CD4-positive, alpha-beta T cell treated with Interleukin-17A for 1 hour (primary cell): Measurements from ENCODE around the gene FCMR.

Source experiments
- DNase-seq: peaks from one replicate; pipeline ENCODE4 v3.0.0-alpha.2; 2020

Gene FCMR, protein sequence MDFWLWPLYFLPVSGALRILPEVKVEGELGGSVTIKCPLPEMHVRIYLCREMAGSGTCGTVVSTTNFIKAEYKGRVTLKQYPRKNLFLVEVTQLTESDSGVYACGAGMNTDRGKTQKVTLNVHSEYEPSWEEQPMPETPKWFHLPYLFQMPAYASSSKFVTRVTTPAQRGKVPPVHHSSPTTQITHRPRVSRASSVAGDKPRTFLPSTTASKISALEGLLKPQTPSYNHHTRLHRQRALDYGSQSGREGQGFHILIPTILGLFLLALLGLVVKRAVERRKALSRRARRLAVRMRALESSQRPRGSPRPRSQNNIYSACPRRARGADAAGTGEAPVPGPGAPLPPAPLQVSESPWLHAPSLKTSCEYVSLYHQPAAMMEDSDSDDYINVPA

DNA sequence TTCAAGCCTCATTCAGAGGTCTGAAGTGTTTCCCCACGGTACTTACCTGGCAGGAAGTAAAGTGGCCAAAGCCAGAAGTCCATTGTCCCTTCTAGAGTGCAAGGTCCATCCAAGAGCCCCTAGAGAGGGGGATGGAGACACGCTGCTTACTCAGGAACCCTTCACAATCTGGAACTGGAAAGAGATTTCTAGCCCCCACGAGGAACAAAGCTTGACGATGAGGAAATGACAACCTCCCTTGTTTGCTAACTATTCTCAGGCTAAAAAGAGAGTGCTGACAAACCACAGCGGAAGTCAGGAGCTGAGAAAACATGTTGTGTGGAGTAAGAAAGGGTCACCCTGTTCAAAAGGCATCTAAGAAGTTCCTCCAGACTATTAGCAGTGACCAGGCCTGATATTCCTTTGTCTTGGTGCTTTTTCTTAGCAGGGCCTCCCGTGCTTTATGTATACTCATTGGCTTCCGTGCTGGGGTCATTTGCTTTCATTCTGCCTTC, at the start of gene FCMR:
Gene FCMR, minus strand, starts transcription at position 170 of the 494 bp plus-strand sequence. Its CDS starts 87 bp downstream, at position 83.
- DNase-seq: peak; percentile 79

- DNase-seq: no peak
These were observed 49.4 kb upstream of the FCMR start for GRCh38 chr1:206971029-206971655.

DNA sequence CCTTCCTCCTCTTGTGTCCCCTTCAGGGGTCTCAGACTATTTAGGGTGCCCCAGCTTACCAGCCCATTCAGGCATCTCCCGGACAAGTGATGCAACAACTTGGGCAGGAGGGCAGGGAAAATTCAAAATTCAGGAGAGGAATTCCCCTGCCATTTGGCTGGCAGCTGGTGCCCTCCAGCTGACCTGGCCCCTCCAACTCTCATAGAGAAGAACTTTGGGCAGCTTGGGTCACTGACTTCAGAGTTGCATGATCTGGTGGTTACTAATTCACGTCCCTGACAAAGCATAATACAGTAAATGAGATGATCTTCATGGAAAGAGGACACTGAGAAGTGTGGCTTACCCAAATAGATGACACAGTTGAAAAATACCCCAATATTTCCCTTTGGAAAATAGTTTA, 48.7 kb upstream of the FCMR start, which contains the start of gene FCAMR:
Gene FCAMR, minus strand, starts transcription at position 15 of the 400 bp plus-strand sequence. CDS start 335 bp downstream, outside the sequence.
- DNase-seq: no peak

DNA sequence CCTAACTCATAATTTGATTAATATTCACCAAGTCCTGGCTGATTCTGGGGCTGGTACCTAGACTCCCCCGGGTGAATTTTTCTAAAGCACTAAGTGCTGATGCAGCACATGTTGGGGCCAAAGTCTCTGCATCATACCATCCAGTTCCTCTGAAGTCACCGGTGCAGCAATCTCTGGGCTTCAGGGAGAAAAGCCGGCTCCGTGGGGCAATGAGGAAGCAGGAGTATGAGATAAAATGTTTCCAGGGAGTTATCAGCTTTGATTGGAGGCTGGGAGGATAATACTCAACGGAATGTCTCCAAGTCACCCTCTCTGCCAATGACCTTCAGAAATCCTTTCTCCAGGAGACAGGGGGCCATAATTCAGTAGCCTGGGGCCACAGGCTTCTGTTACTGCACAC, 47.3 kb upstream of the FCMR start:
- DNase-seq: no peak

GRCh38 chr1:206967096-206967849, 45.5 kb upstream of the FCMR start:
- DNase-seq: peak; percentile 18

DNA sequence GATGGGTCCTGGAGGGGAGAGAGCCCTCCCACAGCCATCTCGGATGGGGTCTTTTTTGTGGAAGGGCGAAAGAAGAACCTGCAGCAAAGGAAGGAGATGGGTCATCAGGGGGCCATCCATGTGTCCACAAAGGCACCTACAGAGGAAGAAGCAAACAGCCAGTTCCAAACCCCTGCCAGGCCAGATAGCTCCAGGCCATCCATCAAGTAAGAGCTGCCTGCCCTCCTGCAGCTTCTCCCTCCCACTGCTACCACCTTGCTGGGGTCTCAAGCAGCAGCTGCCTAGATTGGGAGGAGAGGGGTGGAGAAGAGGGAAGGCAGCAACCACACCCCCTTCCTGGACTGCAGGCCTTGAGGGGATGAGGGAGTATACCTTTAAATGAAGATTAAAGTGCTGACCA, 44.0 kb upstream of the FCMR start:
- no peak for DNase-seq

DNA sequence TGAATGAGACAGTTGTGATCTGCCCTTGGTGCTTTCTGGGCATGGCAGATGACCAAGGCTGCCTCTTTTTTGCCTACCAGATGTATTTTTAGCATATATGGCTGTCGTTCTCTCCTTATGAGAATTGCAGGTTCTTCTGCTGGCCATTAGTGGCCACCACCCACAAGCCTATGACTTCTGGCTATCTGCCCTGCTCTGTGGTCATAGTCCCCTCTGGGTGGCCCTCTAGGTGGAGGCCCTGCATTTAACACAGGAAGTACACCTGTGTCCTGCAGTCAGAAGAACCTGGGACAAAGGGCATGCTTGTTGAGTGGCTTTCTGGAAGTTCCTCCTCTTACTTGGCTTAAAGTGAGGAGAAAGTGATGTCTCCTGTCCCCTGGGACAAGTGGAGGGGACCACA, 42.0 kb upstream of the FCMR start:
- no peak for DNase-seq

- no peak for DNase-seq
These were observed 41.5 kb upstream of the FCMR start for GRCh38 chr1:206963119-206963712.

DNA sequence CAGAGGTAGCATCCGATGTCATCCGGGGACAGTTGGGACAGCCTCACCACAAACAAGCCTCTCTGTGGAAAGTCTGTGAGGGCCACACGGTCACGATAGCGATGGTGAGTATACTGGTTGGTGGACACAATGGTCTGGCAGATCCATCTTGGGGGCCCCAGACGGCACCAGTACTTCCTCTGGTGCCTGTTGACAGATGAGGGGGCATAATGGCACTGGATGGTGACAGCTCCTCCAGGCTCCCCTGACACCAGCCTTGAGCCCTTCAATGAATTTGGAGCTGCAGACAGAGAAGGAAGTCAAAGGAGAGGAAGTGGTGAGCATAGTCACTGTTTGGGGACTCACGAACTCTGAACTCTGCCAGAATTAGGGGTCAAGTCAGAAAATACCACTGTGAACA, 40.5 kb upstream of the FCMR start:
- peak; percentile 18 for DNase-seq

DNA sequence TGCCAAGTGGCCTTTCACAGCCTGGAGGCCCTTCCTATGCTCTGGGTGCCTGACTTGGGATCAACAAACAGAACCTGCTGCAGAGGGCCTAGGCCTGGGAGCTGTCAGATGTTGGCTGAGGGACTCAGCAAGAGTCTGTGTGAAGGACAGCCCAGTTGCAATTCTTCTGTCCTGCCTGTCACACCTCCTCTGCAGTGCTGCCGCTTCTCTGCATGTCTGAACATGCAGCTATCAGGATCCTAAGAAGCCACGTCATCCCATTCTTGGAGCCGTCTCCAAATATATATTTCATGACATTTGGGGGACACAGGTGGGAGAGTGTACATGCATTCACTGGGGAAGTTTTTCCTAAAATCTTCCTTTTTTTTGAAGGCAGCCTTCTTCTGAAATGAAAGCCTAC, 39.9 kb upstream of the FCMR start:
- no peak for DNase-seq

- no peak for DNase-seq
These were observed 39.1 kb upstream of the FCMR start for GRCh38 chr1:206960676-206961386.

DNA sequence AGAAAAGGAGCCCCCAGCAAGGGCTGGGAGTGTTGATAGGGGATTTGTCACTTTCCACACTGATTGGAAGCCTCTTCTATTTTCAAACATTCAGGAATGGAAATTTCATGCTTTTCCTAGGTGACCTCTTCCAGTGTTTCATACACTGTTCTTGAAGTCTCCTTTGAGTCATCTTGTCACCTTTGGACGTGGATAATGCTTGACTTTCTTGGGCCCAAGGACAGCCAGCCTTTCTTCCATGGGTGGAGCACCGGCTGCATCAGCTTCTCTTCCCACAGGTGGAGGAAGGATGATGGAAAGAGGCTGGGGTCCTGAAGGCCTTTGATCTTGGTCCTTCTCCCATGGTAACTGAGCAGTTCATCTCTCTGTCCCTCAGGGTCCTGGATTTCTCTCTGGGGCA, 36.4 kb upstream of the FCMR start:
- no peak for DNase-seq

DNA sequence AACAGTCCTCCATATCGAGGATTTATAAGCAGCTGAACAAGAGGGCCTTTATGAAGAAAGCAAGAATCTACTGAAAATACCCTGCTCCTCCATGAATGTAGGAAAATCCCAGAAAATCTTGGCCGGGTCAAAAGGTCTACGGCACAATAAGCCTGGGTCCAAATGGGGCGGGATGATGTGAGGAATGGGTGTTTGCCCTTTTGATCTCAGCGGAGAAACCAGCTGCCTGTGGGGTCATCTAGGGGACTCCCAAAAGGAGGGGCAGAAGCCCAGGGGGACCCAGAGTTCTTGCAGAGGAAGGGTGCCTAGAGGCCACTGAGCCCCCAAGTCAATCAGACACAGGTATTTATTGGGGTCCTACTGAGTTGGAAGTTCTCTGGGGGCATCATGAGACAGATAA, 35.9 kb upstream of the FCMR start:
- no peak for DNase-seq

DNA sequence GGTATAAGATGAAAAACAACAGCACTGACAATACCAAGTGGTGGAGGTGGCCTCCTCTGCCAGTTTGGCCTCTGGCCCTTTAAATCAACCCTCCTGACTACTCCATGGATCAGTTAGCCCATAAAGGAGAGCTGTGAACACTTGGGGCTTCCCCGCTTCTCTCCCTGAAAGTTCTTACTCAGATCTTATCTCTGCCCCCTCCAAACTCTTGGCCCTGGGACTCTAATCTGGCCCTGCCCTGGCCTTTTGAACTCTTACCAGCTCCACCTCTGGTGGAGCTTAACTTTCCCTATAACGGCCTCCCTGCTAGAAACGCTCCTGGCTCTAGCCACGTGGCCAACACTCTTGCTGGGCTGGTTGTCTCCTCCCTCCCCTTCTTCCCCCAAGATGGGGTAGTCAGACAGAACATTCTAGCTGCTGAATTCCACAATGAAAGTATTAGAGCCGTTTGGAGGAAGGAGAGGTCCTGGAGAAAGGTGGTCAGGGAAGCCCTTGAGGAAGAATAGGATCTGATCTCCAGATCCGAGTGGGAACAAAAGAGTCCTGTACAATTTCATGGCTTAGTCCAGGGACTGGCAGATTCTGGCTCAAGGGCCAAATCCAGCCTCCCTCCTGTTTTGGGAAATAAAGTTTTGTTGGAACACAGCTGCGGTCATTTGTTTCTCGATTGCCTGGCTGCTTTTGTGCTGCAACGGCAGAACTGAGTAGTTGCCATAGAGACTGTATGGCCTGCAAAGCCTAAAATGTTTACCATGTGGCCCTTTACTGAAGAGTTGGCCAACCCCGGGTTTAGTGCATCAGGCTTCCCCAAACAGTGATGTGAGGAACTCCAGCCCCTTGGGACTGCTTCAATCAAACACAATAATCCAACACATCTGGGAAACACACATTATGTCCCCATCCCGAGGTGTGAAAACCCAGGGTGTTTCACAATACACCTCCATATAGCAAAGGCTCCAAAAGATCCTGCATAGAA, 34.0 kb upstream of the FCMR start:
- no peak for DNase-seq

GRCh38 chr1:206954459-206955342, 33.0 kb upstream of the FCMR start:
- no peak for DNase-seq

DNA sequence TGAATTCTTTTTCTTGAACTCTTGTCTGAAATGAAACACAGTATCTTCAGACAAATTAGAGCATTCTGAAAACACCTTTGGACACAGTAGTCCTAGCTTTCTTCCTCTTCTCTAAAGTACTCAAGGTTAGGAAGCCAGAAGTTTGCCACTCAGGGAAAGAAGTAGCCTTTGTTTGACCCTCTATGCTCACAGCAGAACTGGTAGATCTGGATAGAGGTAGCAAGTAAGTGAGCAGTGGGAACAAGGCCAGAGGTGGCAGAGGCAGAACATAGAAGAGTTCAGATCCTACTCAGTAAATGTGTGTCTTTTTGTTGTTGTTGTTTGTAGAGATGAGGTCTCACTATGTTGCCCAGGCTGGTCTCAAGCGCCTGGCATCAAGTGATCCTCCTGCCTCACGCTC, 31.9 kb upstream of the FCMR start:
- DNase-seq: no peak

DNA sequence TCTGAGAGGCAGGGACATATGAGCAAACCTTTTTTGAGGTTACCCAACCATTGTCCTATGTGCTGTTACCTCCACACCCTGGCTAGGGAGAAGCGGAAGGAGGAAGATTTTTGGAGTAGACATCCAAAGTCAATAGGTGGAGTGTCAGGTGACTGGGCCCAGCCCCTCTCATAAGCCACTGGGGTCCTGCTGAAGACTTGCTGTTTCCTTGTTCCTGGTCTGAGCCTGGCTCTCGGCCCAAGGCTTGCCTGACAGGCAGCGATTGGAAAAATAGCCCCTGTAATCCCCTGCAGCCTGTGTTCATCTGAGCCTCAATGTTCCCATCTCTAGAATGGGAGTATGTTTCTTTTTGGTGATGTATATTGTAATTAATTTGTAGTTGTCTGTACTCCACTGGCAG, 31.4 kb upstream of the FCMR start:
- DNase-seq: no peak

- no peak for DNase-seq
These were observed 30.4 kb upstream of the FCMR start for GRCh38 chr1:206952171-206952570.

GRCh38 chr1:206951318-206952100, 29.8 kb upstream of the FCMR start:
- DNase-seq: no peak
